ENCODE measurements around the gene ZDHHC7.

The ZDHHC7 gene

GRCh38 chr16:84964386-84965128 lies 46.8 kb downstream of the ZDHHC7 start:
- no peak for DNase-seq (ENCODE audit: low spot score)

- DNase-seq (ENCODE audit: low spot score) = no peak
These were observed 48.3 kb downstream of the ZDHHC7 start for GRCh38 chr16:84963066-84963465.

GRCh38 chr16:84960942-84961341 lies 50.4 kb downstream of the ZDHHC7 start:
- no peak for DNase-seq (ENCODE audit: low spot score)

- no peak for DNase-seq (ENCODE audit: low spot score)
These were observed 51.4 kb downstream of the ZDHHC7 start for GRCh38 chr16:84959784-84960417.

GRCh38 chr16:84959045-84959576 lies 52.2 kb downstream of the ZDHHC7 start:
- DNase-seq (ENCODE audit: low spot score) = no peak

- no peak for DNase-seq (ENCODE audit: low spot score)
These were observed 53.5 kb downstream of the ZDHHC7 start for GRCh38 chr16:84957792-84958191.

- no peak for DNase-seq (ENCODE audit: low spot score)
These were observed 54.1 kb downstream of the ZDHHC7 start for GRCh38 chr16:84957192-84957591.

DNA sequence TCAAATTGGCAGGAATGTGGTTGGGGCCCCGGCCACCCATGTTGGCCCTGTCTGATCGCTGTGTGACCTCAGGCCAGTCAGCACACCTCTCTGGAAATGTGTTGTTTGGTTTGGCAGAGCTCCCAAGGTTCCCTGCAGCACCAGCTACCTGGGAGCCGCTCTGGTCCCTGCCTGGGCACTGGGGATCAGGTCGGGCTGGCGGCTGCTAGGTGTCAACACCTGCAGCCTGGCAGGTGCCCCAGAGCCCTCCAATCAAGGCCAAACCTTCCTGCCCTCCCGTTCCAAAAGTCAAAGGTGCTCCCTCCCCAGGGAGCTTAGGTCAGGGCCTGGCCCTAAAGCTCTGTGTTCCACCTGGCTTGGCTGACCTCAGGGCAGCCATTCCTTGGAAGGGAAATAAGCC lies 55.9 kb downstream of the ZDHHC7 start:
- DNase-seq (ENCODE audit: low spot score) = no peak

DNA sequence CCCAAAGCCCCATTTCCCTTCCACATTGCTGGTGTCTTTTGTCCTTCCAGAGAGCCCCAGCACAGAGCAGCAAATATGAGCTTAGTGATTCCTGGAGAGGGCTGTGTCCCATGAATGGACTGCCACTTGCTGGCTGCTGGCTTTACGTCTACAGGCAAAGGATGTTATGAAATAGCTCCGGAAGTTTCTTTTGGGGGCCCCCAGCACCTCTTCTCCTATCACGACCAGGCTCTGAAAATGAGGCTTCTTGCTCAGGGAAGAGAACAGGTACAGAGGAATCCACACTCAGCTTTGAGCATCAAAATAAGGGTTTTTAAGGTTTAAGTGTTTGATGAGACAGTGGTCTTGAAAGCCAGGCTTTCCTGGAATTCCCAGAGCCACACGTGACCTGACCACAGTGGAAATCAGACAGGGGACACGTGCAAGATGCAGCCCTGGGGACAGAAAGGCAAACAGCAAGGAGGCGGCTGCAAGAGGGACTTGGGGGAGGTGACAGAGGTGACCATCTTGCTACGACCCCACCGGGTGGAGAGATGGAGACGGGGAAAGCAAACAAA lies 58.1 kb downstream of the ZDHHC7 start:
- no peak for DNase-seq (ENCODE audit: low spot score)

- DNase-seq (ENCODE audit: low spot score) = peak; percentile 87
These were observed 58.8 kb downstream of the ZDHHC7 start for GRCh38 chr16:84952335-84953189.

DNA sequence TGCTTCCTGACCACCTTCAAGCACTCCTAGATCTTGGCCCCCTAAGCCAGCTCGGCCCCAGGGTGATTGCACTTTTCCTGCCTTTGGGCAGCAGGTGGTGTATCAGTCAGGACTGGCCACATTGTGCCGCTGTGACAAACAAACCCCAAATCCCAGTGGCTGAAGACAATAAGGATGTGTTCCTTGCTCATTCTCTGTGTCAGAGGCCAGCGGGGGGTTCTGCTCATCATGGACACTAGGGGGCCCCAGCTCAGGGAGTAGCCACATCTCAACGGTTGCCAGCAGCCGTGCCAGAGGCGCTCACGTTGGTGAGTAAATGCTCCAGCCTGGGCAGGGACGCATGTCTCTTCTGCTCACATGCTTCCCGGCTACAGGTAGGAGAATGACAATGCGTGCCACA lies 60.4 kb downstream of the ZDHHC7 start:
- DNase-seq (ENCODE audit: low spot score) = no peak

DNA sequence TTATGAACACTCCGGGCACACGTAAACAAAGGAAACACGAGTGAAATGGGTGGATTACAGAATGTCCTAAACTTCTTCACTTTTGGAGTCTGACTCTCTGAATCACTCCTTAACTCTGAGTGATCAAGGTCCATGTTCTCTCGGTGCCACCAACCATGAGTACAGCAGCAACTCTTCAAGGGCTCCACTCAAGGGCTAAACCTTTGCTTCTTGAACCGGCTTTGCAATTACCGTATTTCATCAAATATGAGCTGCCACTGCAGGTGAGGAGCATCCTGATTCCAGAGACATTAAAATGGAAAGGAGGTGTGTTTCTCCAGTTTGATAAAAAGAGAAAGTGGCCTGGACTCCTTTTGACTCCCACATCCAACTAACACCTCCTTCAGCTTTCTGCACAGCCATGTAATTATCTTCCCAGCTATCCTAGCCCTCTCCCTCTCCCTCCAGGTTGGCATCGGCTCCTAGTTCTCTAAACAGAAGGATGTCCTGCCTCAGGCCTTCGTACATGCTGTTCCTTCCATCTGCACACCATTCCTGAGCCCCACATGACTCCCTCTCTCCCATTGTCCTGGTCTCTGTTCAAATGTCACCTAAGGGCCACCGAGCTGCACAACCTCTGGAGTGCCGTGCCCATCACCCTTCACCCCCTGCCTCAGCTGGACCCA lies 61.4 kb downstream of the ZDHHC7 start:
- DNase-seq (ENCODE audit: low spot score) = no peak

DNA sequence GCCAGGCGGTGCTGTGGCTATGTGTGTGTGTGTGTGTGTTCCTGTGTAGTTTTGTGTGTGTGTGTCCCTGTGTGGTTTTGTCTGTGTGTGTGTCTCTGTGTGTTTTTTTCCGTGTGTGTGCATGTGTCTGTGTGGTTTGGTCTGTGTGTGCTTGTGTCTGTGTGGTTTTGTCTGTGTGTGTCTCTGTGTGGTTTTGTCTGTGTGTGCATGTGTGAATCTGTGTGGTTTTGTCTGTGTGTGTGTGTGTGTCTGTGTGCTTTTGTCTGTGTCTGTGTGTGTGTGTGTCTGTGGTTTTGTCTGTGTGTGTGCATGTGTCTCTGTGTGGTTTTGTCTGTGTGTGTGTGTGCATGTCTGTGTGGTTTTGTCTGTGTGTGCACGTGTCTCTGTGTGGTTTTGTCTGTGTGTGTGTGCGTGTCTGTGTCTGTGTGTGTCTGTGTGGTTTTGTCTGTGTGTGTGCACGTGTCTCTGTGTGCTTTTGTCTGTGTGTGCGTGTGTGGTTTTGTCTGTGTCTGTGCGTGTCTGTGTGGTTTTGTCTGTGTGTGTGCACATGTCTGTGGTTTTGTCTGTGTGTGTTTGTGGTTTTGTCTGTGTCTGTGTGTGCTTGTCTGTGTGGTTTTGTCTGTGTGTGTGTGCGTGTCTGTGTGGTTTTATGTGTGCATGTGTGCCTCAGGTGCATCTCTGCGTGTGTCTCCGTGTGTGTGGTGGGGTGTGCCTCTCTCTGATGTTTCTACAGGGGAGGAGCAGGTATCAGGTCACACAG lies 62.3 kb downstream of the ZDHHC7 start:
- DNase-seq (ENCODE audit: low spot score) = no peak

GRCh38 chr16:84947996-84948850 lies 63.1 kb downstream of the ZDHHC7 start:
- DNase-seq (ENCODE audit: low spot score) = no peak

DNA sequence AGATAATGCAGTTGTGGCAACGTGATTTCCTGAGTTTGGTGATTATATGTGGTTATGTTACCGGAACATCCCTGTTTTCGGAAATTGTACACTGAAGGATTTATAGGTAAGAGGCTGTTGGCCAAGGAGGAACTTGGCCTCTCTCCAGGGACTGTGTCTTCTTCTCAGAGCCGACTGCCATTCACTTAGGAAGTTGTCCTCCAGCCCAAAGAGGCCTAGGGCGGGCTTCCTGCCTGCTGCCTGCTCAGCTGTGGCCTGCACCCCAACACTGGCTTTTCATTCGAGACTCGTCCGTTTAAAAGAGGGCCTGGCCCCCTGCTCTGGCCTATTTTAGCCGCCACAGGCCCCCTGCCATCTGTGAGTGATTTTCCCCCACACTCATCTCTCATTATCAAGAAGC lies 64.3 kb downstream of the ZDHHC7 start:
- DNase-seq (ENCODE audit: low spot score) = no peak

DNA sequence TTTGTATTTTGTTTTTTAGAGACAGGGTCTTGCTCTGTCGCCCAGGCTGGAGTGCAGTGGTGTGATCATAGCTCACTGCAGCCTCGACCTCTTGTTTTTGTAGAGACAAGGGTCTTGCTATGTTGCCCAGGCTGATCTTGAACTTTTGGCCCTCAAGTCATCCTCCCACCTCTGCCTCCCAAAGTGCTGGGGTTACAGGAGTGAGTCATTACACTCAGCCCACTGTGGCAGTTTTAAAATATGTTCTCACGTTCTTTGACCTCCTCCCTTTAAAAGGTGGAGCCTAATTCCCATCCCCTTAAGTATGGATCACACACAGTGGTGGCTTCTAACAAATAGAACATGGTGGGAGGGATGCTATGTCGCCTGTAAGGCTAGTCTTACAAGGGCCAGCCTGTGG lies 67.7 kb downstream of the ZDHHC7 start:
- DNase-seq (ENCODE audit: low spot score) = no peak

DNA sequence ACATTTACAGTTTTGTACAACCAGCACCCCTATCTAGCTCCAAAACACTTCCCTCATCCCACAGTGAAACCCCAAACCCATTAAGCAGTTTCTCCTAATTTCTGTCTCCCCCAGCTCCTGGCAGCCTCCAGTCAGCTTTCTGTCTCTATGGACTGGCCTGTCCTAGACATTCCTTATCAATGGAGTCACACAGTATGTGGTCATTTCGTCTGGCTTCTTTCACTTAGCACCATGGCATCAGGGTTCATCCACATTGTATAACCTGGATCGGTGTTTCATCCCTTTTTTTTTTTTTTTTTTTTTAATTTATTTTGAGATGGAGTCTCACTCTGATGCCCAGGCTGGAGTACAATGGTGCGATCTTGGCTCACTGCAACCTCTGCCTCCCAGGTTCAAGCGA lies 68.5 kb downstream of the ZDHHC7 start:
- DNase-seq (ENCODE audit: low spot score) = no peak

GRCh38 chr16:84941921-84942320 lies 69.4 kb downstream of the ZDHHC7 start:
- DNase-seq (ENCODE audit: low spot score) = no peak

DNA sequence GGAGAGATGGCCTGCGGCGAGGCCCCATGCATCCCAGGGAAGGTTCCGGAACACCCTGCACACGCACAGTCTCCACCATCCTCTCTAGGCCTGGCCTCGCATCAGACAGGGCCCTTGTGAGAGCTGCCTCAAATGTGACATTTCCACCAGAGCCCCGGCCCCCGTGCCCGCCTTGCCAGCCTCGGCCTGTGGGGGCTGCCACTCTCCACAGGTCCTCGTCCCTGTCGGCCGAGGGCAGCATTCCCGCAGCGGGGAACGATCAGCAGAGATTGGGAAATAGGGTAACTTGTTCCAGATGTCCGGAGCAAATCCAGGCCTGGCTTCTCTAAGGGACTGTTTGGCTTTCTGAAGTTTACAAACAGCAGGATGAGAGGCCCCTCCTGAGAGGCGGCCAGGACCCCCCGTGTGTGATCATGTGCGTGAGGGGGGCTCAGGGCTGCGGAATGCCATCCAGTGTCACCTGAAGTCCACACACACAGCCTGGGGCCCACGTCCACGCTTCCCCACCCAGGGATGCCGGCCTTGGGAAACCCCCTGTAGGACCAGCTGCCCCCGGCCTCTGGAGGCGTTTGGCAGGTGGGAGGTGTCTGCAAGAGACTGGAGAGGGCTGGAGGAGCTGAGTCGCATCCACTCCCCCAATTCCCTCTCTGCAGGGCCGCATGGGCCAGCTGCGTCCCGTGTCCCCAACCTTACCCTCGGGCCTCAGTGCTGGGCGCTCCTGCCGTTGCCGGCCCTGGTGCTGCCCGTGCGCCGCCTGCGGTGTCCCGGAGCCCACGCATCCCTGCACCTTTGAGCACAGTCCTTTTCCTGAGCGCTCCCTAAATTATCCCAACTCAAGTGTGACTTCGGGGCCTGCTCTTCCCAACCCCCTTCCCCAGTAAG lies 70.4 kb downstream of the ZDHHC7 start:
- DNase-seq (ENCODE audit: low spot score) = peak; percentile 56

All from AG08396 (cell line).